Activated CD8-positive, alpha-beta T cell treated with anti-CD3 and anti-CD28 coated beads for 36 hours (primary cell): ENCODE data around the gene TNXB. TPM values are rescaled to one million over a fixed set of nuclear protein-coding genes. Genes with fewer than 3 reads are reported as not detected.
A peak's percentile ranks its signal among the peaks of the same experiment; 100 is the strongest.

Experiments used
- ATAC-seq: fragments of 200-7000 bp; cut with Tn5 transposase; one replicate; pipeline ENCODE4 v1.10.0; 2021; ENCODE audit warnings: mild to moderate bottlenecking, moderate library complexity
- CTCF ChIA-PET: fragments of 350-600 bp; sonication (Branson Sonifier 250); formaldehyde crosslinking; loops from one replicate; lab custom pipeline; 2021; ENCODE audit warnings: antibody characterized with exemption; lab: Charles Lee
- POLR2A ChIA-PET: fragments of 350-600 bp; sonication (Branson Sonifier 250); formaldehyde crosslinking; loops from one replicate; lab custom pipeline; 2021; ENCODE audit warnings: antibody characterized with exemption; lab: Charles Lee
- DNase-seq: peaks from one replicate; pipeline ENCODE4 v3.0.0-alpha.2; 2020
- H3K27ac Mint-ChIP-seq: one replicate; pipeline ENCODE4 v1.8.0; 2021; ENCODE audit warnings: mild to moderate bottlenecking, mixed read lengths
- H3K27me3 Mint-ChIP-seq: one replicate; pipeline ENCODE4 v1.8.0; 2021; ENCODE audit warnings: mixed read lengths
- H3K36me3 Mint-ChIP-seq: one replicate; pipeline ENCODE4 v1.8.0; 2021; ENCODE audit warnings: low read depth, mixed read lengths
- H3K4me1 Mint-ChIP-seq: one replicate; pipeline ENCODE4 v1.8.0; 2021; ENCODE audit warnings: low read depth, mixed read lengths
- H3K4me3 Mint-ChIP-seq: one replicate; pipeline ENCODE4 v1.8.0; 2021; ENCODE audit warnings: mild to moderate bottlenecking, moderate library complexity, mixed read lengths
- H3K9me3 Mint-ChIP-seq: one replicate; pipeline ENCODE4 v1.8.0; 2021; ENCODE audit warnings: mixed read lengths
- CTCF ChIP-seq: fragments of 200-600 bp; IDR thresholded peaks from one replicate; pipeline ENCODE4 v1.8.0; 2022; ENCODE audit warnings: antibody characterized with exemption, mild to moderate bottlenecking
- intact Hi-C: fragments of 100-400 bp; cut with micrococcal nuclease; formaldehyde crosslinking; loops from one replicate; pipeline ENCODE4 v1.10.0; 2022
- total RNA-seq, 2 experiments: library from RNA; stranded (reverse); gene quantifications; one replicate each; pipeline ENCODE4 v1.2.3, GENCODE V29; 2021

TNXB gene
- total RNA-seq, 2 experiments from 2014 or later: 1.8 to 3.7 TPM

DNA sequence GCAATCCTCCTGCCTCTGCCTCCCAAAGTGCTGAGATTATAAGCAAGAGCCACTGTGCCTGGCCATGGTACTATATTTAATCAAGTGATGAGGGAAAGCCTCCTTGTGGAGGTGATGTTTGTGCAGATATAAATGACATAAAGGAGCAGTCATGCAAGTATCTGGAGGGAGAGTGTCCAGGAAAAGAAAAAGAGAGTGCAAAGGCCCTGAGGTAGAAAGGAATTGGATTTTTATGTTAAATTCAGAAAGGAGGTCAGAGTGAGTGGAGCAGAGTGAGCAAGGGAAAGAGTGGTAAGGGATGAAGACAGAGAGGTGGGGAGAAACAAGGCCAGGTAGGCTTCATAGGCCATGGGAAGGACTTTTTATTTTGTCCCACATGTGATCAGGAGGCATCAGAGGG lies 28.3 kb upstream of the TNXB start:
- DNase-seq (no peak), ATAC-seq (no peak)
- no peaks in the 10 kb centered on the region for H3K9me3 Mint-ChIP-seq
- intact Hi-C loops: no loop called here
- TF ChIP-seq CTCF: no peak
- ChIA-PET POLR2A (no interaction called here), CTCF (interaction anchor here (1.0 kb wide), 1 partner anchor 11 kb away, joined by 3 read pairs; no protein-coding TSS in a partner anchor)
- H3K4me3 Mint-ChIP-seq: no peak overlapping the region
- no peaks in the 10 kb centered on the region for H3K36me3 Mint-ChIP-seq
- no peaks in the 10 kb centered on the region for H3K27me3 Mint-ChIP-seq
- no peak overlapping the region for H3K27ac Mint-ChIP-seq
- H3K4me1 Mint-ChIP-seq: no peaks in the 10 kb centered on the region

GRCh38 chr6:32133786-32134185 lies 24.6 kb upstream of the TNXB start:
- no peak for TF ChIP-seq CTCF
- intact Hi-C loops: no loop called here
- Mint-ChIP-seq H3K9me3 (no peaks in the 10 kb centered on the region), H3K27me3 (no peaks in the 10 kb centered on the region), H3K27ac (no peak overlapping the region), H3K4me3 (no peak overlapping the region), H3K4me1 (peaks cover 11% of the 10 kb centered on the region), H3K36me3 (no peaks in the 10 kb centered on the region)
- POLR2A ChIA-PET: no interaction called here
- DNase-seq (no peak), ATAC-seq (no peak)
- CTCF ChIA-PET: no interaction called here

GRCh38 chr6:32132110-32132509 lies 23.0 kb upstream of the TNXB start:
- H3K27ac Mint-ChIP-seq: no peak overlapping the region
- H3K4me3 Mint-ChIP-seq: no peak overlapping the region
- DNase-seq (no peak), ATAC-seq (no peak)
- ChIA-PET POLR2A (no interaction called here), CTCF (no interaction called here)
- no peak for TF ChIP-seq CTCF
- H3K4me1 Mint-ChIP-seq: peaks cover 19% of the 10 kb centered on the region
- H3K27me3 Mint-ChIP-seq: no peaks in the 10 kb centered on the region
- peaks cover 2% of the 10 kb centered on the region for H3K36me3 Mint-ChIP-seq
- no peaks in the 10 kb centered on the region for H3K9me3 Mint-ChIP-seq
- intact Hi-C loops: no loop called here

- no peak for TF ChIP-seq CTCF
- ATAC-seq (no peak), DNase-seq (no peak)
- no peaks in the 10 kb centered on the region for H3K9me3 Mint-ChIP-seq
- no peak overlapping the region for H3K27ac Mint-ChIP-seq
- POLR2A ChIA-PET: interaction anchor here (2.4 kb wide), 1 partner anchor 48 kb away, joined by 8 read pairs; no protein-coding TSS in a partner anchor
- CTCF ChIA-PET: no interaction called here
- intact Hi-C loops: loop anchor here (2.0 kb wide), 1 partner anchor 63 kb away; no protein-coding TSS in a partner anchor
- peak overlapping the region; percentile 52 for H3K4me3 Mint-ChIP-seq
- H3K27me3 Mint-ChIP-seq: no peaks in the 10 kb centered on the region
- peaks cover 6% of the 10 kb centered on the region for H3K36me3 Mint-ChIP-seq
- peaks cover 26% of the 10 kb centered on the region for H3K4me1 Mint-ChIP-seq
Observed at GRCh38 chr6:32131439-32131948, 22.4 kb upstream of the TNXB start.

GRCh38 chr6:32129297-32130088 lies 20.4 kb upstream of the TNXB start:
- Mint-ChIP-seq H3K4me3 (peak overlapping the region; percentile 90), H3K4me1 (peaks cover 34% of the 10 kb centered on the region), H3K27me3 (no peaks in the 10 kb centered on the region), H3K9me3 (no peaks in the 10 kb centered on the region), H3K27ac (peak overlapping the region; percentile 94), H3K36me3 (peaks cover 11% of the 10 kb centered on the region)
- DNase-seq (no peak), ATAC-seq (no peak)
- intact Hi-C loops: loop anchor here (2.0 kb wide), 1 partner anchor 65 kb away; no protein-coding TSS in a partner anchor
- POLR2A ChIA-PET: interaction anchor here (0.8 to 4.2 kb wide), 10 partner anchors 12 to 843 kb away, joined by 3 to 23 read pairs (median 4); partner anchors contain the start of genes RNF5 and TNXB
- CTCF ChIA-PET: interaction anchor here (0.7 to 4.4 kb wide), 9 partner anchors 9 to 125 kb away, joined by 3 to 41 read pairs (median 6); partner anchors contain the start of genes AGPAT1, PBX2 and PRRT1
- no peak for TF ChIP-seq CTCF
